Measurements from ENCODE around the gene GAL3ST1.
"Not testable (repeated sequence)": the region's sequence is repeated elsewhere in the genome, so short reads cannot be mapped to it uniquely, and the experiment has no call there.

Gene GAL3ST1

GRCh38 chr22:30574095-30574981 lies at the start of gene GAL3ST1:
TSS of gene GAL3ST1 (minus strand) at chr22:30574665. CDS start at chr22:30557392, 17,273 bp downstream.
- DNase-seq = no peak
- TF ChIP-seq EZH2 (IDR thresholded peaks at IDR 0.05; ENCODE audit: borderline replicate concordance, low read depth, low read length, severe bottlenecking) = no peak
- TF ChIP-seq CTCF (IDR thresholded peaks at IDR 0.05; ENCODE audit: borderline replicate concordance, extremely low read depth, low read length, poor library complexity, severe bottlenecking) = no peak

GRCh38 chr22:30619909-30620308 lies 45.4 kb upstream of the GAL3ST1 start:
- not testable (repeated sequence) for H3K4me1 ChIP-seq (ENCODE audit: insufficient read depth, low read length); H3K36me3 ChIP-seq (ENCODE audit: insufficient read depth, low read length); H3K27me3 ChIP-seq (ENCODE audit: insufficient read depth, low read length, poor library complexity); H2AFZ ChIP-seq (ENCODE audit: low read depth, low read length); H4K20me1 ChIP-seq (ENCODE audit: insufficient read depth, low read length); ATAC-seq (ENCODE audit: insufficient read depth, low read depth); H3K9me3 ChIP-seq (ENCODE audit: insufficient read depth, low read length, severe bottlenecking); H3K27ac ChIP-seq (ENCODE audit: low read length); DNase-seq; H3K9ac ChIP-seq (ENCODE audit: low read depth, low read length); H3K4me3 ChIP-seq (ENCODE audit: low read depth in 1 of 2, low read length in 2 of 2); H3K79me2 ChIP-seq (ENCODE audit: insufficient read depth, low read length); H3K4me2 ChIP-seq (ENCODE audit: insufficient read depth, low read length)

More at GRCh38 chr22:30574095-30574981, at the start of gene GAL3ST1:
- Histone ChIP-seq H3K27me3 (ENCODE audit: insufficient read depth, low read length, poor library complexity) (no peaks in the 10 kb centered on the region), H3K4me2 (ENCODE audit: insufficient read depth, low read length) (no peak within 1 kb of the TSS), H2AFZ (ENCODE audit: low read depth, low read length) (no peak within 1 kb of the TSS), H3K4me1 (ENCODE audit: insufficient read depth, low read length) (no peaks in the 10 kb centered on the region), H3K9ac (ENCODE audit: low read depth, low read length) (no peak within 1 kb of the TSS), H3K9me3 (ENCODE audit: insufficient read depth, low read length, severe bottlenecking) (no peaks in the 10 kb centered on the region), H3K79me2 (ENCODE audit: insufficient read depth, low read length) (no peaks in the 10 kb centered on the region), H3K27ac (ENCODE audit: low read length) (no peak within 1 kb of the TSS), H3K36me3 (ENCODE audit: insufficient read depth, low read length) (peaks cover 44% of the 10 kb centered on the region), H3K4me3 (ENCODE audit: low read depth in 1 of 2, low read length in 2 of 2) (no peak within 1 kb of the TSS), H4K20me1 (ENCODE audit: insufficient read depth, low read length) (peaks cover 22% of the 10 kb centered on the region; the same call in 1 of the 2 replicates)
- ATAC-seq (ENCODE audit: insufficient read depth, low read depth) = no peak

- Histone ChIP-seq H3K4me2 (ENCODE audit: insufficient read depth, low read length) (no peak overlapping the region), H3K4me1 (ENCODE audit: insufficient read depth, low read length) (no peaks in the 10 kb centered on the region), H3K4me3 (ENCODE audit: low read depth in 1 of 2, low read length in 2 of 2) (no peak overlapping the region), H3K36me3 (ENCODE audit: insufficient read depth, low read length) (no peaks in the 10 kb centered on the region), H4K20me1 (ENCODE audit: insufficient read depth, low read length) (no peaks in the 10 kb centered on the region), H3K27ac (ENCODE audit: low read length) (no peak overlapping the region), H3K27me3 (ENCODE audit: insufficient read depth, low read length, poor library complexity) (no peaks in the 10 kb centered on the region), H2AFZ (ENCODE audit: low read depth, low read length) (no peak overlapping the region), H3K9me3 (ENCODE audit: insufficient read depth, low read length, severe bottlenecking) (no peaks in the 10 kb centered on the region), H3K9ac (ENCODE audit: low read depth, low read length) (no peak overlapping the region), H3K79me2 (ENCODE audit: insufficient read depth, low read length) (no peaks in the 10 kb centered on the region)
- DNase-seq (no peak), ATAC-seq (ENCODE audit: insufficient read depth, low read depth) (no peak)
- TF ChIP-seq CTCF (IDR thresholded peaks at IDR 0.05; ENCODE audit: borderline replicate concordance, extremely low read depth, low read length, poor library complexity, severe bottlenecking) (no peak), EZH2 (IDR thresholded peaks at IDR 0.05; ENCODE audit: borderline replicate concordance, low read depth, low read length, severe bottlenecking) (no peak)
Observed at GRCh38 chr22:30617819-30618218, 43.4 kb upstream of the GAL3ST1 start.

GRCh38 chr22:30615543-30615954 lies 41.1 kb upstream of the GAL3ST1 start:
- Histone ChIP-seq H2AFZ (ENCODE audit: low read depth, low read length) (no peak overlapping the region), H3K79me2 (ENCODE audit: insufficient read depth, low read length) (no peaks in the 10 kb centered on the region), H3K9ac (ENCODE audit: low read depth, low read length) (no peak overlapping the region), H3K4me2 (ENCODE audit: insufficient read depth, low read length) (no peak overlapping the region), H3K4me3 (ENCODE audit: low read depth in 1 of 2, low read length in 2 of 2) (no peak overlapping the region), H3K27ac (ENCODE audit: low read length) (no peak overlapping the region), H3K27me3 (ENCODE audit: insufficient read depth, low read length, poor library complexity) (peaks cover 2% of the 10 kb centered on the region), H3K36me3 (ENCODE audit: insufficient read depth, low read length) (no peaks in the 10 kb centered on the region), H3K4me1 (ENCODE audit: insufficient read depth, low read length) (no peaks in the 10 kb centered on the region), H3K9me3 (ENCODE audit: insufficient read depth, low read length, severe bottlenecking) (no peaks in the 10 kb centered on the region), H4K20me1 (ENCODE audit: insufficient read depth, low read length) (no peaks in the 10 kb centered on the region)
- no peak for DNase-seq
- no peak for TF ChIP-seq CTCF (IDR thresholded peaks at IDR 0.05; ENCODE audit: borderline replicate concordance, extremely low read depth, low read length, poor library complexity, severe bottlenecking)
- no peak for TF ChIP-seq EZH2 (IDR thresholded peaks at IDR 0.05; ENCODE audit: borderline replicate concordance, low read depth, low read length, severe bottlenecking)
- no peak for ATAC-seq (ENCODE audit: insufficient read depth, low read depth)
